Fibroblast of lung (primary cell): ENCODE results near the gene LEFTY2. TPM values are rescaled to one million over a fixed set of nuclear protein-coding genes. Genes with fewer than 3 reads are reported as not detected.
"Not testable (repeated sequence)": the region's sequence is repeated elsewhere in the genome, so short reads cannot be mapped to it uniquely, and the experiment has no call there.

Source experiments
- DNase-seq, 2 donors: peaks; one replicate each; pipeline versions ENCODE4 v3.0.0 to v3.0.0-alpha.2; 2010; ENCODE audit warnings: low read depth in 2 of 2
- H2AFZ ChIP-seq: 2 replicates; pipeline ENCODE4 v1.5.1; 2012; ENCODE audit warnings: low read length, control low read depth, inconsistent platforms
- H3K27ac ChIP-seq: 2 replicates; pipeline ENCODE4 v1.5.1; 2011; ENCODE audit warnings: low read length, control low read depth; ENCODE audit not compliant: insufficient read depth
- H3K27me3 ChIP-seq: 2 replicates; pipeline ENCODE4 v1.5.1; 2011; ENCODE audit warnings: mild to moderate bottlenecking, low read length; ENCODE audit not compliant: control insufficient read depth, insufficient read depth
- H3K36me3 ChIP-seq: 2 replicates; pipeline ENCODE4 v1.5.1; 2011; ENCODE audit warnings: low read length; ENCODE audit not compliant: control insufficient read depth, insufficient read depth
- H3K4me1 ChIP-seq: 2 replicates; pipeline ENCODE4 v1.5.1; 2011; ENCODE audit warnings: low read length; ENCODE audit not compliant: control insufficient read depth, insufficient read depth; ENCODE audit errors: extremely low read depth
- H3K4me2 ChIP-seq: 2 replicates; pipeline ENCODE4 v1.5.1; 2011; ENCODE audit warnings: low read length, control low read depth; ENCODE audit not compliant: insufficient read depth; ENCODE audit errors: extremely low read depth
- H3K4me3 ChIP-seq, 4 experiments: fragments of 200-600 bp in 1 of 4; sonication (generic) in 1 of 4; replicated peaks in 1 of 4; 2 replicates each; pipeline ENCODE4 v1.5.1; 2011 to 2016; ENCODE audit warnings: low read length in 4 of 4, low read depth in 3 of 4, mild to moderate bottlenecking in 3 of 4, control low read depth in 2 of 4, inconsistent platforms in 1 of 4, mixed read lengths in 1 of 4; ENCODE audit not compliant: insufficient read depth in 1 of 4; ENCODE audit errors: control extremely low read depth in 1 of 4
- H3K79me2 ChIP-seq: 2 replicates; pipeline ENCODE4 v1.5.1; 2012; ENCODE audit warnings: mild to moderate bottlenecking, low read length, inconsistent platforms; ENCODE audit not compliant: control insufficient read depth, insufficient read depth
- H3K9ac ChIP-seq: 2 replicates; pipeline ENCODE4 v1.5.1; 2011; ENCODE audit warnings: mild to moderate bottlenecking, low read length, control low read depth; ENCODE audit not compliant: insufficient read depth
- H3K9me3 ChIP-seq: 2 replicates; pipeline ENCODE4 v1.5.1; 2012; ENCODE audit warnings: low read depth, low read length; ENCODE audit not compliant: control insufficient read depth, insufficient read depth
- H4K20me1 ChIP-seq: 2 replicates; pipeline ENCODE4 v1.5.1; 2011; ENCODE audit warnings: low read length; ENCODE audit not compliant: control insufficient read depth, insufficient read depth; ENCODE audit errors: extremely low read depth
- CTCF ChIP-seq, 2 donors: IDR thresholded peaks in 1 of 2; conservative IDR thresholded peaks in 1 of 2; 1 replicate in 1 of 2; 2 replicates in 1 of 2; pipeline ENCODE4 v1.5.1; 2011 to 2012; ENCODE audit warnings: low read length in 2 of 2, control low read depth in 1 of 2, inconsistent platforms in 1 of 2, low read depth in 1 of 2, mild to moderate bottlenecking in 1 of 2
- EZH2 ChIP-seq: IDR thresholded peaks from 2 replicates; pipeline ENCODE4 v1.5.1; 2012; ENCODE audit warnings: low read length, control low read depth, mild to moderate bottlenecking; ENCODE audit errors: missing control alignments
- polyA plus RNA-seq, 2 donors: library from polyadenylated mRNA; depleted of rRNA in 1 of 2; stranded (reverse) in 1 of 2; unstranded in 1 of 2; fragments of >200 nt; gene quantifications; 2 replicates each; pipeline ENCODE4 v1.2.1, GENCODE V29; 2011 to 2012; ENCODE audit warnings: missing spikeins in 1 of 2
- total RNA-seq: library from RNA; depleted of rRNA; stranded (reverse); fragments of >200 nt; gene quantifications from 2 replicates; pipeline ENCODE4 v1.2.1, GENCODE V29; 2014

LEFTY2 gene
- total and polyA plus RNA-seq, 2 donors (not counting 1 experiment from before 2014, with no cell fraction given), result not detected

DNA sequence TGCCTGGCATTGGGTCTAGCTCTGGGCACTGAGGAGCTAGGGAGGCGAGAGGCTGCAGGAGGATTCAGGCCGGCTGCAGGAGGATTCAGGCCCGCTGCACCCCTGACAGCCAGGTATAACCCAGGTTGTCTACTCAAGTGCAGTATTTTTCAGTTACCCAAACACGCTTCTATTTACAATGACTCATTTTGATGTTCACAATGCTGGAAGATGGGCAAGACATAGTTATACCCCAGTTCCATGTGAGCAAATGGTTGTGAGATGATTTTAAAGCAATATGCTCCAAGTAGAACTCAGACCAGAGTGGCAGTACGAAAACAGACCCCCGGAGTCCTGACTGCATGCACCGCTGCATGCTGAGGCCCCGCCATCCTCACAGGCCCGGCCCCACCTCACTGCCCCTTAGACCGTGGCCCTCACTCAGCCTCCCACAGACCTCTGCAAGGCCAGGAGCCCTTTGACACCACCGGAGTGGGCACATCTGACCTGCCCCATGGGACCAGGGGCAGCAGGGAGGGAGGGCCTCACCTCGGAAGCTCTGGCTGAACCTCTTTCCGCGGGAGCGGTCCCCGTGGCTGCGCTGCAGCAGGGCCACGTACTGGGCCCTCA lies 52.6 kb downstream of the LEFTY2 start:
- H3K4me2 ChIP-seq, result no peak overlapping the region
- H3K27me3 ChIP-seq, result no peaks in the 10 kb centered on the region
- H4K20me1 ChIP-seq, result no peaks in the 10 kb centered on the region
- H2AFZ ChIP-seq, result no peak overlapping the region
- peaks cover 3% of the 10 kb centered on the region for H3K4me1 ChIP-seq
- DNase-seq, result no peak
- no peaks in the 10 kb centered on the region for H3K79me2 ChIP-seq
- no peak overlapping the region for H3K9ac ChIP-seq
- H3K9me3 ChIP-seq, result no peaks in the 10 kb centered on the region
- H3K36me3 ChIP-seq, result no peaks in the 10 kb centered on the region
- no peak overlapping the region for H3K27ac ChIP-seq
- TF ChIP-seq CTCF (conservative IDR thresholded peaks at IDR 0.05 in 1 of 2, IDR thresholded peaks at IDR 0.05 in 1 of 2; ENCODE audit: low read depth in 1 of 2, low read length in 2 of 2) (no peak), EZH2 (no peak)
- no peak overlapping the region for H3K4me3 ChIP-seq

- not testable (repeated sequence) for H3K4me2 ChIP-seq, H2AFZ ChIP-seq
Observed at GRCh38 chr1:225887554-225888288, 53.3 kb downstream of the LEFTY2 start.

DNA sequence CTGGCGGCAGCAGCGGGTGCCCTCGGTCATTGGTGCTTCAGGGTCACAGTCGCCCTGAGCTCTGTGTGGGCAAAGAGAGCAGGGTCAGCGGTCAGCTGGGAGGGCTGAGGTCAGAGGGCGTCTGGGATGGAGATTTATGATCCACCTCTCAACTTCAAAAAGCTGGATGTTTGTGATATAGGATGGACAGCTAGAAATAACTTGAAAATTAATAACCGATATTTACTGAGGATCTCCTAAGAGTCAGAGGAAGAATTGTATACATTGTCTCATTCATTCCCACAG lies 54.0 kb downstream of the LEFTY2 start:
- Histone ChIP-seq H3K4me3 (no peak overlapping the region), H2AFZ (no peak overlapping the region), H3K9ac (no peak overlapping the region), H4K20me1 (no peaks in the 10 kb centered on the region), H3K79me2 (no peaks in the 10 kb centered on the region), H3K27me3 (no peaks in the 10 kb centered on the region), H3K4me2 (no peak overlapping the region), H3K9me3 (no peaks in the 10 kb centered on the region), H3K4me1 (peaks cover 6% of the 10 kb centered on the region), H3K27ac (no peak overlapping the region), H3K36me3 (no peaks in the 10 kb centered on the region)
- DNase-seq, result no peak
- TF ChIP-seq EZH2 (no peak), CTCF (conservative IDR thresholded peaks at IDR 0.05 in 1 of 2, IDR thresholded peaks at IDR 0.05 in 1 of 2; ENCODE audit: low read depth in 1 of 2, low read length in 2 of 2) (no peak)

More at GRCh38 chr1:225887554-225888288, 53.3 kb downstream of the LEFTY2 start:
- H3K4me3 ChIP-seq, H3K9ac ChIP-seq, H3K79me2 ChIP-seq, H3K9me3 ChIP-seq, H3K36me3 ChIP-seq, DNase-seq, H3K27me3 ChIP-seq, H3K4me1 ChIP-seq, H3K27ac ChIP-seq, H4K20me1 ChIP-seq: not testable (repeated sequence)

Other genes with a start within 250 kb of the LEFTY2 start
- 159 and 202 TPM in 2 replicates for gene SRP9, start 163.4 kb downstream of the LEFTY2 start, total RNA-seq
- 442 and 452 TPM in 2 replicates for gene SRP9, start 163.4 kb downstream of the LEFTY2 start, polyA plus RNA-seq
- 42.1 and 44.3 TPM in 2 replicates for gene EPHX1, start 131.1 kb downstream of the LEFTY2 start, total RNA-seq
- gene EPHX1, start 131.1 kb downstream of the LEFTY2 start, polyA plus RNA-seq, result 39.1 and 57.8 TPM in 2 replicates
- 16.2 and 24.1 TPM in 2 replicates for gene TMEM63A, start 58.8 kb downstream of the LEFTY2 start, total RNA-seq
- 14.1 and 14.5 TPM in 2 replicates for gene TMEM63A, start 58.8 kb downstream of the LEFTY2 start, polyA plus RNA-seq
- 0.26 TPM in 1 of 2 replicates, not detected in the other for gene LEFTY1, start 52.1 kb downstream of the LEFTY2 start, total RNA-seq
- not detected in 2 replicates for gene LEFTY1, start 52.1 kb downstream of the LEFTY2 start, polyA plus RNA-seq
- 30.6 and 32.4 TPM in 2 replicates for gene PYCR2, start 17.0 kb downstream of the LEFTY2 start, total RNA-seq
- gene PYCR2, start 17.0 kb downstream of the LEFTY2 start, polyA plus RNA-seq, result 28.6 and 35.5 TPM in 2 replicates
- 24.7 and 25.8 TPM in 2 replicates for gene SDE2, start 58.1 kb upstream of the LEFTY2 start, total RNA-seq
- gene SDE2, start 58.1 kb upstream of the LEFTY2 start, polyA plus RNA-seq, result 17.2 and 17.7 TPM in 2 replicates
- 86.2 and 105 TPM in 2 replicates for gene H3-3A, start 121.5 kb upstream of the LEFTY2 start, total RNA-seq
- gene H3-3A, start 121.5 kb upstream of the LEFTY2 start, polyA plus RNA-seq, result 285 and 312 TPM in 2 replicates
- gene ACBD3, start 245.5 kb upstream of the LEFTY2 start, total RNA-seq, result 60.9 and 67.7 TPM in 2 replicates
- gene ACBD3, start 245.5 kb upstream of the LEFTY2 start, polyA plus RNA-seq, result 62.3 and 85.0 TPM in 2 replicates